ENCODE data around the gene DDX28.

The DDX28 gene

DNA sequence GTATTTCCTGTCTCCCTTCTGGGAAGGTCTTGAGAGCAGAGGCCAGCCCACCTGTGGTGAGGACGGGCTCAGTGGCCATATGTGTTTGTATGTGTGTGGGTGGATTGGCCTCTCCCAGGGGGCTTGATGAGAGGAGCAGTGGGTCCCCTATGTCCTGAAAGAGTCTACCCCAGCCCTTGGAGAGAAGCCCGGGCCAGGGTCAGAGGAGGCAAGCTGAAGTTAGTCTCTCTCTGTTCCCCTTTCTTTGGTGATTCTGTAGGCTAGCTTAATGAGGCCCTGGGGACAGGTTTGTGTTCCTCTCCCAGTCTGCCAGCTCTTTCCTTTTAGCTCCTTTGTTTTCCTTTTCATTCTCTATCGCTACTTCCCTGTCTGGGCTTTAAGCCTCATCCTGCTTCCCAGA is 38.4 kb upstream of the DDX28 start:
- H3K4me3 ChIP-seq (ENCODE audit: control insufficient read depth, low read depth, low read length) = no peak overlapping the region
- no peak for DNase-seq (ENCODE audit: low read depth)
- TF ChIP-seq CTCF (conservative IDR thresholded peaks at IDR 0.05; ENCODE audit: control insufficient read depth, insufficient read depth, low read depth, low read length) = no peak

- H3K4me3 ChIP-seq (ENCODE audit: control insufficient read depth, low read depth, low read length) = no peak overlapping the region
- no peak for TF ChIP-seq CTCF (conservative IDR thresholded peaks at IDR 0.05; ENCODE audit: control insufficient read depth, insufficient read depth, low read depth, low read length)
- no peak for DNase-seq (ENCODE audit: low read depth)
These were observed 36.8 kb upstream of the DDX28 start for GRCh38 chr16:68059804-68060203.

- no peak for TF ChIP-seq CTCF (conservative IDR thresholded peaks at IDR 0.05; ENCODE audit: control insufficient read depth, insufficient read depth, low read depth, low read length)
- DNase-seq (ENCODE audit: low read depth) = no peak
- no peak overlapping the region for H3K4me3 ChIP-seq (ENCODE audit: control insufficient read depth, low read depth, low read length)
These were observed 32.4 kb upstream of the DDX28 start for GRCh38 chr16:68055395-68055794.

DNA sequence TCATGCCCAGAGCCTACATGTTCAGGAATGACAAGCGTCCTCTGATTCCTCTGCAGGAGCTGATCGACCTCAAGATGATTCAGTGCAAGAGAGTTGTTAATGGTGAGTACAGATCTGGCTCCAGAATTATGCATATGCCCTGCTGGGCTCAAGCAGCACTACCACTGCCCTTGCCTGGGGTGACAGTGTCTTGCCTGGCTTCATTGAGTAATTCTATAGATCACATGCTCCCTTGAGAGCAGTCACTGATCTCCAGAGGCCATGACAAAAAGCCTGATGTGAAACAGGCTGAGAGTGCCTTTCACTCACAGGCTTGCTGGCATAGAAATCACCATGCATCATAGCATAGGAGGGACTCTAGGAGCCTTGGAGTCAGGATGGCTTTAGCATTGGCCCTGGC is 26.4 kb upstream of the DDX28 start:
- no peak for DNase-seq (ENCODE audit: low read depth)
- TF ChIP-seq CTCF (conservative IDR thresholded peaks at IDR 0.05; ENCODE audit: control insufficient read depth, insufficient read depth, low read depth, low read length) = no peak
- H3K4me3 ChIP-seq (ENCODE audit: control insufficient read depth, low read depth, low read length) = no peak overlapping the region

GRCh38 chr16:68047987-68048386 is 25.0 kb upstream of the DDX28 start:
- no peak for TF ChIP-seq CTCF (conservative IDR thresholded peaks at IDR 0.05; ENCODE audit: control insufficient read depth, insufficient read depth, low read depth, low read length)
- DNase-seq (ENCODE audit: low read depth) = no peak
- no peak overlapping the region for H3K4me3 ChIP-seq (ENCODE audit: control insufficient read depth, low read depth, low read length)

GRCh38 chr16:68046106-68046505 is 23.1 kb upstream of the DDX28 start:
- no peak for DNase-seq (ENCODE audit: low read depth)
- no peak for TF ChIP-seq CTCF (conservative IDR thresholded peaks at IDR 0.05; ENCODE audit: control insufficient read depth, insufficient read depth, low read depth, low read length)
- no peak overlapping the region for H3K4me3 ChIP-seq (ENCODE audit: control insufficient read depth, low read depth, low read length)

DNA sequence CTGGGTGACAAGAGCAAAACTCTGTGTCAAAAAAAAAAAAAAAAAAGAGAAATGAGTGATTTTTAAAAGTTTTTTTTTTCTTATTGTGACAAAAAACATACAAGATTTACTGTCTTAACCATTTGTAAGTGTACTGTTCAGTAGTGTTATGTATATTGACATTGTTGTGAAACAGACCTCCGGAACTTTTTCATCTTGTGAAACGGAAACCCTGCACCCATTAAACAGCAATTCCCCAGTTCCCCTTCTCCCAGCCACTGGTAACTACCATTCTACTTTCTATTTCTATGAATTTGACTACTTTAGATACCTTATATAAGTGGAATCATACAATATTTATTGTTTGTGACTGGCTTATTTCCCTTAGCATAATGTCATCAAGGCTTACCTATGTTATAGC is 18.8 kb upstream of the DDX28 start:
- DNase-seq (ENCODE audit: low read depth) = no peak
- H3K4me3 ChIP-seq (ENCODE audit: control insufficient read depth, low read depth, low read length) = no peak overlapping the region
- no peak for TF ChIP-seq CTCF (conservative IDR thresholded peaks at IDR 0.05; ENCODE audit: control insufficient read depth, insufficient read depth, low read depth, low read length)
